Caco-2 (cell line): ENCODE data around the gene TMEM244. TPM values are rescaled to one million over a fixed set of nuclear protein-coding genes. Genes with fewer than 3 reads are reported as not detected.

Experiments
- BruUV-seq: library from RNA; stranded (reverse); fragments of 400-500 nt; replicated peaks from 2 replicates; lab custom pipeline; 2021; lab: Mats Ljungman, UMichigan
- CTCF ChIA-PET: fragments of 300-600 bp; sonication (Branson Sonifier 250); formaldehyde crosslinking; loops from one replicate; lab custom pipeline; 2022; ENCODE audit warnings: antibody characterized with exemption; lab: Charles Lee
- POLR2A ChIA-PET: fragments of 300-600 bp; sonication (Branson Sonifier 250); formaldehyde crosslinking; loops from one replicate; lab custom pipeline; 2022; ENCODE audit warnings: antibody characterized with exemption; lab: Charles Lee
- DNase-seq, 2 experiments: peaks; one replicate each; pipeline versions ENCODE4 v3.0.0 to v3.0.0-alpha.2; 2020 to 2022
- H3K27me3 ChIP-seq: replicated peaks from 2 replicates; pipeline ENCODE4 v1.6.0; 2011; ENCODE audit warnings: low read length; ENCODE audit not compliant: control insufficient read depth, insufficient read depth
- H3K36me3 ChIP-seq: 2 replicates; pipeline ENCODE4 v1.5.1; 2011; ENCODE audit warnings: low read length; ENCODE audit not compliant: control insufficient read depth, insufficient read depth
- H3K4me1 ChIP-seq: fragments of 250-450 bp; sonication (Bioruptor Pico); 2 replicates; pipeline ENCODE4 v1.5.1; 2020; ENCODE audit warnings: mild to moderate bottlenecking
- H3K4me3 ChIP-seq: 2 replicates; pipeline ENCODE4 v1.5.1; 2011; ENCODE audit warnings: low read depth, mild to moderate bottlenecking, control low read depth, low read length
- H3K9me3 ChIP-seq: fragments of 250-450 bp; sonication (Bioruptor Pico); 2 replicates; pipeline ENCODE4 v1.5.1; 2020; ENCODE audit warnings: mild to moderate bottlenecking, moderate library complexity
- H3K27ac Mint-ChIP-seq: one replicate; pipeline ENCODE4 v1.8.0; 2022; ENCODE audit warnings: mixed read lengths; ENCODE audit not compliant: unreplicated experiment
- H3K27me3 Mint-ChIP-seq: one replicate; pipeline ENCODE4 v1.8.0; 2022; ENCODE audit warnings: mixed read lengths; ENCODE audit not compliant: insufficient read depth, unreplicated experiment
- H3K36me3 Mint-ChIP-seq: one replicate; pipeline ENCODE4 v1.8.0; 2022; ENCODE audit warnings: mild to moderate bottlenecking, mixed read lengths; ENCODE audit not compliant: insufficient read depth, unreplicated experiment
- H3K4me1 Mint-ChIP-seq: one replicate; pipeline ENCODE4 v1.8.0; 2022; ENCODE audit warnings: low read depth, mixed read lengths; ENCODE audit not compliant: unreplicated experiment
- H3K4me3 Mint-ChIP-seq: one replicate; pipeline ENCODE4 v1.8.0; 2022; ENCODE audit warnings: mild to moderate bottlenecking, moderate library complexity, mixed read lengths; ENCODE audit not compliant: unreplicated experiment
- H3K9me3 Mint-ChIP-seq: one replicate; pipeline ENCODE4 v1.8.0; 2022; ENCODE audit warnings: mixed read lengths; ENCODE audit not compliant: unreplicated experiment
- CTCF ChIP-seq, 2 experiments: fragments of 200-600 bp in 1 of 2; IDR thresholded peaks; 1 replicate in 1 of 2; 2 replicates in 1 of 2; pipeline versions ENCODE4 v1.5.1 to v1.8.0; 2011 to 2022; ENCODE audit warnings: antibody characterized with exemption in 1 of 2, control low read depth in 1 of 2, inconsistent platforms in 1 of 2, low read depth in 1 of 2, low read length in 1 of 2, mild to moderate bottlenecking in 1 of 2, moderate library complexity in 1 of 2; ENCODE audit not compliant: insufficient read depth in 1 of 2, severe bottlenecking in 1 of 2, unreplicated experiment in 1 of 2
- intact Hi-C: fragments of 100-400 bp; cut with micrococcal nuclease; formaldehyde crosslinking; loops from one replicate; pipeline ENCODE4 v1.10.0; 2022; ENCODE audit not compliant: unreplicated experiment
- total RNA-seq: library from RNA; stranded (reverse); gene quantifications from 2 replicates; pipeline ENCODE4 v1.2.3, GENCODE V29; 2022

The TMEM244 gene
- total RNA-seq, 1 experiment from 2014 or later, result not detected

- Histone ChIP-seq H3K4me1 (no peaks in the 10 kb centered on the region), H3K4me3 (no peak overlapping the region), H3K36me3 (no peaks in the 10 kb centered on the region), H3K27me3 (no peaks in the 10 kb centered on the region), H3K9me3 (no peaks in the 10 kb centered on the region)
- Mint-ChIP-seq H3K36me3 (no peaks in the 10 kb centered on the region), H3K27me3 (peaks cover 3% of the 10 kb centered on the region), H3K4me3 (no peak overlapping the region), H3K27ac (no peak overlapping the region), H3K4me1 (no peaks in the 10 kb centered on the region), H3K9me3 (no peaks in the 10 kb centered on the region)
- POLR2A ChIA-PET, result no interaction called here
- intact Hi-C loops, result no loop called here
- no TSS peak for BruUV-seq
- DNase-seq, result no peak
- no peak for TF ChIP-seq CTCF (IDR thresholded peaks at IDR 0.05; ENCODE audit: insufficient read depth in 1 of 2, low read depth in 1 of 2, low read length in 1 of 2, severe bottlenecking in 1 of 2, unreplicated experiment in 1 of 2)
- CTCF ChIA-PET, result no interaction called here
Observed at GRCh38 chr6:129889580-129889979, 28.5 kb upstream of the TMEM244 start.

- H3K27me3 Mint-ChIP-seq, result peaks cover 3% of the 10 kb centered on the region
Observed at GRCh38 chr6:129886401-129887155, 25.5 kb upstream of the TMEM244 start.

GRCh38 chr6:129884211-129884610 lies 23.1 kb upstream of the TMEM244 start:
- Histone ChIP-seq H3K36me3 (no peaks in the 10 kb centered on the region), H3K9me3 (no peaks in the 10 kb centered on the region), H3K27me3 (no peaks in the 10 kb centered on the region), H3K4me1 (no peaks in the 10 kb centered on the region), H3K4me3 (no peak overlapping the region)
- intact Hi-C loops, result loop anchor here (5.0 kb wide), 1 partner anchor 362 kb away; no protein-coding TSS in a partner anchor
- POLR2A ChIA-PET, result no interaction called here
- H3K4me3 Mint-ChIP-seq, result no peak overlapping the region
- H3K4me1 Mint-ChIP-seq, result no peaks in the 10 kb centered on the region
- peaks cover 13% of the 10 kb centered on the region for H3K27me3 Mint-ChIP-seq
- H3K9me3 Mint-ChIP-seq, result no peaks in the 10 kb centered on the region
- CTCF ChIA-PET, result no interaction called here
- no TSS peak for BruUV-seq
- no peak for TF ChIP-seq CTCF (IDR thresholded peaks at IDR 0.05; ENCODE audit: insufficient read depth in 1 of 2, low read depth in 1 of 2, low read length in 1 of 2, severe bottlenecking in 1 of 2, unreplicated experiment in 1 of 2)
- no peak overlapping the region for H3K27ac Mint-ChIP-seq
- no peak for DNase-seq
- no peaks in the 10 kb centered on the region for H3K36me3 Mint-ChIP-seq

More at GRCh38 chr6:129886401-129887155, 25.5 kb upstream of the TMEM244 start:
- H3K4me1 Mint-ChIP-seq, result no peaks in the 10 kb centered on the region
- ChIA-PET CTCF (no interaction called here), POLR2A (no interaction called here)
- intact Hi-C loops, result no loop called here
- Histone ChIP-seq H3K9me3 (no peaks in the 10 kb centered on the region), H3K4me1 (no peaks in the 10 kb centered on the region), H3K4me3 (no peak overlapping the region), H3K36me3 (no peaks in the 10 kb centered on the region), H3K27me3 (no peaks in the 10 kb centered on the region)
- TF ChIP-seq CTCF (IDR thresholded peaks at IDR 0.05; ENCODE audit: insufficient read depth in 1 of 2, low read depth in 1 of 2, low read length in 1 of 2, severe bottlenecking in 1 of 2, unreplicated experiment in 1 of 2), result no peak
- H3K36me3 Mint-ChIP-seq, result no peaks in the 10 kb centered on the region
- H3K4me3 Mint-ChIP-seq, result no peak overlapping the region
- no peak overlapping the region for H3K27ac Mint-ChIP-seq
- no peak for DNase-seq
- no TSS peak for BruUV-seq
- no peaks in the 10 kb centered on the region for H3K9me3 Mint-ChIP-seq
